VCaP (cell line): ENCODE results near the gene JDP2.

Source experiments
- H3K27ac ChIP-seq: fragments of 450-650 bp; 2 replicates; pipeline ENCODE4 v1.5.1; 2017
- TF ChIP-seq, protein P1 (sequence below): fragments of 450-650 bp; conservative IDR thresholded peaks from 2 replicates; pipeline ENCODE4 v1.5.1; 2017; ENCODE audit warnings: mild to moderate bottlenecking, moderate library complexity

JDP2 gene

GRCh38 chr14:75390183-75390582, 37.6 kb upstream of the JDP2 start:
- H3K27ac ChIP-seq = no peak overlapping the region
- TF ChIP-seq, protein P1, sequence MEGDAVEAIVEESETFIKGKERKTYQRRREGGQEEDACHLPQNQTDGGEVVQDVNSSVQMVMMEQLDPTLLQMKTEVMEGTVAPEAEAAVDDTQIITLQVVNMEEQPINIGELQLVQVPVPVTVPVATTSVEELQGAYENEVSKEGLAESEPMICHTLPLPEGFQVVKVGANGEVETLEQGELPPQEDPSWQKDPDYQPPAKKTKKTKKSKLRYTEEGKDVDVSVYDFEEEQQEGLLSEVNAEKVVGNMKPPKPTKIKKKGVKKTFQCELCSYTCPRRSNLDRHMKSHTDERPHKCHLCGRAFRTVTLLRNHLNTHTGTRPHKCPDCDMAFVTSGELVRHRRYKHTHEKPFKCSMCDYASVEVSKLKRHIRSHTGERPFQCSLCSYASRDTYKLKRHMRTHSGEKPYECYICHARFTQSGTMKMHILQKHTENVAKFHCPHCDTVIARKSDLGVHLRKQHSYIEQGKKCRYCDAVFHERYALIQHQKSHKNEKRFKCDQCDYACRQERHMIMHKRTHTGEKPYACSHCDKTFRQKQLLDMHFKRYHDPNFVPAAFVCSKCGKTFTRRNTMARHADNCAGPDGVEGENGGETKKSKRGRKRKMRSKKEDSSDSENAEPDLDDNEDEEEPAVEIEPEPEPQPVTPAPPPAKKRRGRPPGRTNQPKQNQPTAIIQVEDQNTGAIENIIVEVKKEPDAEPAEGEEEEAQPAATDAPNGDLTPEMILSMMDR = no peak

DNA sequence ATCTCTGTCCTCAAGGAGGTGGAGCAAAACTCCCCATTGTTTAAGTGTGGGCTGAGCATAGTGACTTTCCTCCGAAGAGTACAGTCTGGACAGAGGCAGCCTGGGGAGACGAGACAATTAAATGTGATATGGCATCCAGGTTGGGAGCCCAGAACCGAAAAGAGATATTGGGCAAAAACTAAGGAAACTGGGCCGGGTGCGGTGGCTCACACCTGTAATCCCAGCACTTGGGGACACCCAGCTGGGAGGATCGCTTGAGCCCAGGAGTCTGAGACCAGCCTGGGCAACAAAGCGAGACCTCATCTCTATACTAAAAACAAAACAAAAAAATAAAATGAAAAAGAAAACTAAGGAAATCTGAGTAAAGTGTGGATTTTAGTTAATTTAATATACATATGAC, 35.9 kb upstream of the JDP2 start:
- H3K27ac ChIP-seq = no peak overlapping the region
- TF ChIP-seq, protein P1 = no peak

DNA sequence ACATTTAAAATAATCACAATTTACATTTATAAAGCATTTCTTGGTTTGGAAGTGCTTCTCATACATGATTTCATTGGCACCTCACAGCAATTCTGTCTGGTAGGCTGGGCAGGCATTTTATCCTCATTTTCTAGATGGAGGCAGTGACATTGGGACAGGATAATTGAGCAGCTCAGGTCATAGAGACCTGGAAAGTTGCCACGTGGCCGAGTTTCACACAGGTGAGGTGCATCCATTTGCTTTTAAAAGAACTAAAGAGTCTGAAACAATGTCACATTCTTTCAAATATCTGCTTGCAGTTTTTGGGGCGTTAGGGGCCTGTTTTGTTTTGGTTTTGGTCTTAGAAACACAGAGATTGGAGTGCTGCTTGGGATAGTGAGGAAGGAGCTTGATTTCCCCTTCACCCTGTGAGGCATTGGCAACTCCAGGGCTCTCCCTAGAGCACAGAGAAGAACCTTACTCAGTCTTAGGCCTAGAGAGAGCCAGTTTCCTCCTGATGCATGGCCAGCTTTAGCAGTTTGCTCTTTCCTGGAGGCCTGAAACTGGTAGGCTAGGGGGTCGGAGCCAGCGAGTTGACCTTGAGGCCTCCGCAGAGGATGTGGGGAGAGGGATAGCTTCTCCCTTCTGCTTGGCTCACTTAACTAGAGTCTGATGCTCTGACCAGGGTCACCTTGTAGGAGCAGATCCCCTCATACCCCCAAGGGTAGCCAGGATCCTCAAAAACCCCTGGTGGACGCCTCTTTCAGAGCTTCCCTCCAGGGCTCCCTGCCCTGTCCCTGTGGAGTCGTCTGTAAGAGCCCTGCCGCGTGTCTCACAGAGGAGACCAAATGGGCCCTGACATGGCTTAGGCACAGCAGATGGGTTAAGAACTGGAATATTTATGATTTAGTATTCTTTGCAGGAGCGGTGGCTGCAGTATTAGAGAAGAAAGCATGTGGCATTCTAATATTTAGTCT, 34.9 kb upstream of the JDP2 start:
- H3K27ac ChIP-seq = no peak overlapping the region
- TF ChIP-seq, protein P1 = no peak

DNA sequence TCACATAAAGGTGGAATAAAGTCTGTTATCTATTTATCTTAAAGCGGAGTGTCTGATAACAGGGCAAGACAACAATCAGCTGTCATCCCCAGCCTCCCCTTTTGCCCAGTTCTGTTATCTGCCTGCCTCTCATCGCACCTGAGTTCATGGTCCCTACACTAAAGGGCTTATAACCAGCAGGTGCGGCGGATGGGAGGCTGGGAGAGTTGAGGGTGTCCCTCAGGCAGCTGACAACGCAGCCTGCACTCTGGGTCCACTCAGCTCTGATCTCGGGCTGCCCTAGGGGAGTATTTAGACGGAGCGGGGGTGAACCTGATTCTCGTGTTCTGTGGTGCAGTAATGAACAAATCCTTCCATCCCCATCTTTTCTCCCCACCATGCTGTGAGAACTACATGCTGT, 34.0 kb upstream of the JDP2 start:
- H3K27ac ChIP-seq = no peak overlapping the region
- TF ChIP-seq, protein P1 = no peak

- TF ChIP-seq, protein P1 = no peak
- H3K27ac ChIP-seq = no peak overlapping the region
Measured at GRCh38 chr14:75395862-75396261, 32.0 kb upstream of the JDP2 start.

- TF ChIP-seq, protein P1 = no peak
- H3K27ac ChIP-seq = peak overlapping the region; percentile 78
Measured at GRCh38 chr14:75399321-75399720, 28.5 kb upstream of the JDP2 start.

DNA sequence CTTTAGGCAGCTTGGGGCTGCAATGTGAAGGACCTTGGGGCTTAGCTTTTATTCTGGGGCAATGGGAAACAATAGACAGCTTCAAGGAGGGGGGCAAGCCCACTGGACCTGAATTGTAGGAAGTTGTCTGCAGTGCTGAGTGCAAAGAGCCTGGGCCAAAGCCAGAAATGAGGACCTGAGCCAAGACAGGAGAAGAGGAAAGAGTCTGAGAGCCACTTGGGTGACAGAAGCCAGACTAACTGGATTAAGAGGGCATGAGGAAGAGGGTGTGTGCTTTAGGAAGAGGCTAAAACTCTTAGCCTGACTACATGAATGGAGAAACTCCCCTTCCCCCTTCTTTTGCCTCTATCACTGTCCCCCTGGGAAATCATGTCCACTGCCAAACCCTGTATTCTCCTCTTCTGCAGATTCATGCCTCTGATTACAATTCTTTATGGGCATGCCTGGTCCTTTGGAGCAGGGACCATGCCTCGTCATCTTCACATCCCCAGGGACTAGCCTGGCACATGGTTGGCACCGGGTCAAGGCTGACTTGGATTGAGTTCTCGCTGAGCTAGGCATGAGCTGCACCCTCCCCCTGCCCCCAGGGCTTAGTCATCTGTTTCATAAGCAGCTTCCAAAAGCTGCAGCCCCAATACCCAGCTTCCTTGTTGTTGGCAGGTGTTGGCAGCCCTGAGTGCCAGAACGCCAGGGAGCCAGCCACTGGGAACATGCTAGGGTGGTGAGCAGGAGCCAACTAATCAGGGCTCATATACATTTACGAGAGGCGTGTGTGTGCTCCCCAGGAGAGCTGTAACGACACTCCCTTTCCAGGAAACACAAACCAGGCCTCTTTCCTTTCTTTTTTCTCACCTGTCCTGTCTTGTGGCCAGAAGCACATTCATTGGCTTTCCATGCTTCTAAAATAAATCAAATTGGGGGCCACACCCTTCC, 27.7 kb upstream of the JDP2 start:
- TF ChIP-seq, protein P1 = no peak
- H3K27ac ChIP-seq = peak overlapping the region; percentile 78
